Esophagus muscularis mucosa (tissue), 4 donors: Measurements from ENCODE around the gene NDUFA6. TPM values are rescaled to one million over a fixed set of nuclear protein-coding genes. Genes with fewer than 3 reads are reported as not detected.

ENCODE experiments used
- DNase-seq: peaks from one replicate; pipeline ENCODE4 v3.0.0-alpha.2; 2017; ENCODE audit errors: extremely low spot score
- H3K27ac ChIP-seq, 4 donors: fragments of 200-600 bp; sonication (generic); replicated peaks in 1 of 4; 1 replicate in 3 of 4; 2 replicates in 1 of 4; pipeline ENCODE4 v1.5.1; 2016 to 2019; ENCODE audit warnings: mild to moderate bottlenecking in 1 of 4
- H3K27me3 ChIP-seq, 4 donors: fragments of 200-600 bp; sonication (generic); one replicate each; pipeline versions ENCODE4 v1.5.1 to v1.6.0; 2016 to 2019
- H3K36me3 ChIP-seq, 4 donors: fragments of 200-600 bp; sonication (generic); one replicate each; pipeline ENCODE4 v1.5.1; 2016 to 2019
- H3K4me1 ChIP-seq, 4 donors: fragments of 200-600 bp; sonication (generic); one replicate each; pipeline ENCODE4 v1.5.1; 2016 to 2019
- H3K4me3 ChIP-seq, 4 donors: fragments of 200-600 bp; sonication (generic); 1 replicate in 2 of 4; 2 replicates in 2 of 4; pipeline ENCODE4 v1.5.1; 2016 to 2019; ENCODE audit warnings: mild to moderate bottlenecking in 4 of 4, moderate library complexity in 1 of 4
- H3K9me3 ChIP-seq, 4 donors: fragments of 200-600 bp; sonication (generic); 1 replicate in 3 of 4; 2 replicates in 1 of 4; pipeline ENCODE4 v1.5.1; 2016 to 2019
- CTCF ChIP-seq, 3 experiments: fragments of 200-600 bp in 2 of 3; fragments of 450-650 bp in 1 of 3; sonication (generic) in 2 of 3; IDR thresholded peaks; one replicate each; pipeline ENCODE4 v1.5.1; 2017 to 2019; ENCODE audit warnings: antibody characterized with exemption in 3 of 3, mild to moderate bottlenecking in 2 of 3, moderate library complexity in 1 of 3
- EP300 ChIP-seq: sonication (generic); formaldehyde crosslinking; IDR thresholded peaks from one replicate; pipeline ENCODE4 v1.6.1; 2017; ENCODE audit warnings: antibody characterized with exemption
- POLR2A ChIP-seq: fragments of 450-650 bp; IDR thresholded peaks from one replicate; pipeline ENCODE4 v1.6.1; 2017; ENCODE audit warnings: antibody characterized with exemption, moderate library complexity, mild to moderate bottlenecking, low read depth
- POLR2AphosphoS5 ChIP-seq, 2 donors: sonication (generic); formaldehyde crosslinking; IDR thresholded peaks; one replicate each; pipeline ENCODE4 v1.6.1; 2017; ENCODE audit warnings: antibody characterized with exemption in 2 of 2
- WGBS: methylation state at CpG from one replicate; pipeline ENCODE4 v1.1.5; 2018; 5-methylcytosine and 5-hydroxymethylcytosine counted together
- intact Hi-C: fragments of 100-400 bp; cut with DNase I; formaldehyde crosslinking; loops from one replicate; pipeline ENCODE4 v1.15.1; 2023
- total RNA-seq, 4 donors: library from RNA; depleted of rRNA; stranded (reverse); fragments of >200 nt; gene quantifications; one replicate each; pipeline versions ENCODE4 v1.1.0 to v1.2.1, GENCODE V29; 2016

The NDUFA6 gene
- total RNA-seq, 4 donors from 2014 or later: 54.0 to 90.9 (median 75.8) TPM

GRCh38 chr22:42091455-42091782, 847 bp upstream of the NDUFA6 start:
- peaks cover 2 to 10% (median 5%) of the 10 kb centered on the region in 4 donors for H3K36me3 ChIP-seq
- H3K4me1 ChIP-seq: peaks cover 14 to 47% (median 33%) of the 10 kb centered on the region in 4 donors
- H3K27me3 ChIP-seq: no peaks in the 10 kb centered on the region
- intact Hi-C loops: loop anchor here (2.0 kb wide), 1 partner anchor 345 kb away; no protein-coding TSS in a partner anchor
- H3K27ac ChIP-seq: peak overlapping the region; percentile 96 to 99 (median 98)
- H3K9me3 ChIP-seq: no peaks in the 10 kb centered on the region
- H3K4me3 ChIP-seq: peak overlapping the region; percentile 80 to 99 (median 89)
- DNase-seq: no peak
- 24% methylated on average over 7 of the region's 7 CpGs for WGBS
- TF ChIP-seq EP300 (no peak), POLR2A (no peak), POLR2AphosphoS5 (IDR thresholded peaks at IDR 0.05) (no peak), CTCF (IDR thresholded peaks at IDR 0.05) (no peak)

- H3K36me3 ChIP-seq: peaks cover 19 to 58% (median 43%) of the 10 kb centered on the region in 4 donors
- WGBS: 65% methylated on average over 6 of the region's 6 CpGs
- intact Hi-C loops: no loop called here
- peaks cover 34 to 53% (median 40%) of the 10 kb centered on the region in 4 donors for H3K4me1 ChIP-seq
- no peak overlapping the region for H3K27ac ChIP-seq
- TF ChIP-seq CTCF (IDR thresholded peaks at IDR 0.05) (no peak), EP300 (no peak), POLR2A (no peak), POLR2AphosphoS5 (IDR thresholded peaks at IDR 0.05) (no peak)
- no peaks in the 10 kb centered on the region for H3K9me3 ChIP-seq
- no peak for DNase-seq
- H3K4me3 ChIP-seq: no peak overlapping the region
- H3K27me3 ChIP-seq: no peaks in the 10 kb centered on the region
These were observed 4.5 kb downstream of the NDUFA6 start for GRCh38 chr22:42086051-42086450.

DNA sequence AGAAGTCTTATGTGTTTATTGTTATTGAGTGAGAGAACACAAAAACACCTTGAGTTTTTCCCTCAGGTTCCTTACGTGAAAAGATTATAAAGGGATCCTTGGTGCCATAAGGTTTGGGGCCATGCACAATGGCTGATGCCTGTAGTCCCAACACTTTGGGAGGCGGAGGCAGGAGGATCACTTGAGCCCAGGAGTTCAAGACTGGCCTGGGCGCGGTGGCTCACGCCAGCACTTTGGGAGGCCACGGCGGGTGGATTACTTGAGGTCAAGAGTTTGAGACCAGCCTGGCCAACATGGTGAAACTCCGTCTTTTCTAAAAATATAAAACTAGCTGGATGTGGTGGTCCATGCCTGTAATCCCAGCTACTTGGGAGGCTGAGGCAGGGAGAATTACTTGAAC, 5.7 kb downstream of the NDUFA6 start:
- 90% methylated on average over 8 of the region's 8 CpGs for WGBS
- intact Hi-C loops: no loop called here
- no peak for TF ChIP-seq EP300
- no peaks in the 10 kb centered on the region for H3K9me3 ChIP-seq
- H3K36me3 ChIP-seq: peaks cover 19 to 58% (median 43%) of the 10 kb centered on the region in 4 donors
- H3K4me3 ChIP-seq: no peak overlapping the region
- no peak overlapping the region for H3K27ac ChIP-seq
- H3K27me3 ChIP-seq: no peaks in the 10 kb centered on the region
- H3K4me1 ChIP-seq: peaks cover 39 to 58% (median 46%) of the 10 kb centered on the region in 4 donors
- no peak for DNase-seq

DNA sequence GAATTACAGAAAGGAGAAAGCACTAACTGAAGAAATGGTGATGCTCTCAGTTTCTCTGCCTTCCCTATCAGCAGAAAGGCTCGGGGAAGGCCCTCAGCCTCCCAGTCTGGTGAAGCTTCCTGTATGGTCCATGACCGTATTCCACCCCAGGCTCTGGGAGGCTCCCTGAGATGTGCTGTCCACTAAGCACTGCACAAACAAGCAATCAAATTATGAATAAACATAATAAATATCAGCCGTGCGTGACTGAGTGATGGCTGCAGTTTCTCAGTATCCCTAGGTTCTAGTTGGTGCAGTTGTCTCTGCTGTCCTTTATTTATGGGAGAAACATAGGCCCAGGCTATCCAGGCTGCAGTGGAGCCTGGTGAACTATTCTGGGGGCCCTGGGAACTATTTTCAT, 7.5 kb downstream of the NDUFA6 start:
- Histone ChIP-seq H3K36me3 (peaks cover 19 to 58% (median 43%) of the 10 kb centered on the region in 4 donors), H3K9me3 (no peaks in the 10 kb centered on the region), H3K4me3 (no peak overlapping the region), H3K27ac (no peak overlapping the region), H3K27me3 (no peaks in the 10 kb centered on the region), H3K4me1 (peaks cover 36 to 54% (median 44%) of the 10 kb centered on the region in 4 donors)
- DNase-seq: no peak
- TF ChIP-seq CTCF (IDR thresholded peaks at IDR 0.05) (no peak), POLR2AphosphoS5 (IDR thresholded peaks at IDR 0.05) (no peak)
- intact Hi-C loops: no loop called here
- WGBS: 92% methylated on average over 4 of the region's 4 CpGs

DNA sequence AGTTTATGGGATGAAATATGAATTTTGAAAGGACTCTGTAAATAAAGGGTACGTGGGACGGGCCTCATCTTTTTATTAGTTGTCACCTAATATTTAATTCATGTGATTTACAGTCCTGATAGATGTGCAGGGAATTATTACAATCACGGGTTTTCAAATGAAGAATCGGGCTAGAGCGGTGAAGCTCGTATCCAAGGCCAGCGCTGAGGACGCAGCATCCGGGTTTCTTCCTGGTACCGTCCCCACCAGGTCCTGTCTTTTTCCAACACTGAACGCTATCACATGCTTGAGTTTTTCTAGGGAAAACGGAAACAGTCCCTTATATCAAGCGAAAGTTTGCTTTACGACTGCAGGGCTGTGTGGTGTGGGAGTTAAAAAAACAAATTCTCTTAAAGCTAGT, 10.3 kb downstream of the NDUFA6 start:
- TF ChIP-seq POLR2AphosphoS5 (IDR thresholded peaks at IDR 0.05) (peak in 1 of 2 donors; percentile 17), CTCF (IDR thresholded peaks at IDR 0.05) (peak in 1 of 3 experiments; percentile 4), POLR2A (no peak), EP300 (no peak)
- no peaks in the 10 kb centered on the region for H3K9me3 ChIP-seq
- 2% methylated on average over 14 of the region's 14 CpGs for WGBS
- peak overlapping the region; percentile 62 to 79 (median 72) for H3K4me3 ChIP-seq
- peaks cover 35 to 61% (median 49%) of the 10 kb centered on the region in 4 donors for H3K4me1 ChIP-seq
- peak overlapping the region; percentile 90 to 99 (median 99) for H3K27ac ChIP-seq
- intact Hi-C loops: no loop called here
- peaks cover 6 to 55% (median 45%) of the 10 kb centered on the region in 4 donors for H3K36me3 ChIP-seq
- H3K27me3 ChIP-seq: no peaks in the 10 kb centered on the region
- DNase-seq: no peak
